Cardiac septum (tissue), 1 donor: ENCODE results near the gene MAP4K1. TPM values are rescaled to one million over a fixed set of nuclear protein-coding genes. Genes with fewer than 3 reads are reported as not detected.
"Not testable (repeated sequence)": the region's sequence is repeated elsewhere in the genome, so short reads cannot be mapped to it uniquely, and the experiment has no call there.

ENCODE experiments used
- DNase-seq: peaks from one replicate; pipeline ENCODE4 v3.0.0-alpha.2; 2020; ENCODE audit warnings: low spot score
- intact Hi-C: fragments of 100-400 bp; cut with DNase I; formaldehyde crosslinking; loops from one replicate; pipeline ENCODE4 v1.14.0; 2022
- total RNA-seq: library from RNA; stranded (reverse); fragmentation: NEBNext Ultra II Directional; extraction: Animal tissue kit (Norgen Biotek cat#: 25700); gene quantifications from one replicate; pipeline ENCODE4 v1.2.1, GENCODE V29; 2021
- donor health status: DM: no; HTN: no; CAD: no.

MAP4K1 gene
- total RNA-seq, 1 donor from 2014 or later = 1.5 TPM

- intact Hi-C loops = no loop called here
- DNase-seq = no peak
Observed at GRCh38 chr19:38556521-38557174, 61.1 kb downstream of the MAP4K1 start.

- intact Hi-C loops = no loop called here
- DNase-seq = no peak
Observed at GRCh38 chr19:38555200-38555599, 62.6 kb downstream of the MAP4K1 start.

- intact Hi-C loops = no loop called here
- no peak for DNase-seq
Observed at GRCh38 chr19:38554676-38555141, 63.0 kb downstream of the MAP4K1 start.

GRCh38 chr19:38553239-38553638 is 64.5 kb downstream of the MAP4K1 start:
- DNase-seq, intact Hi-C loops: not testable (repeated sequence)

GRCh38 chr19:38551450-38551813 is 66.3 kb downstream of the MAP4K1 start:
- no peak for DNase-seq
- intact Hi-C loops = no loop called here

- intact Hi-C loops = no loop called here
- no peak for DNase-seq
Observed at GRCh38 chr19:38550376-38550775, 67.4 kb downstream of the MAP4K1 start.

GRCh38 chr19:38549942-38550341 is 67.8 kb downstream of the MAP4K1 start:
- intact Hi-C loops = no loop called here
- no peak for DNase-seq

GRCh38 chr19:38549061-38549460 is 68.7 kb downstream of the MAP4K1 start:
- intact Hi-C loops = no loop called here
- no peak for DNase-seq

GRCh38 chr19:38547421-38547820 is 70.3 kb downstream of the MAP4K1 start:
- no peak for DNase-seq
- intact Hi-C loops = no loop called here

- intact Hi-C loops = loop anchor here (2.0 kb wide), 1 partner anchor 385 kb away; the partner anchor contains the start of genes MRPS12 and SARS2
- DNase-seq = no peak
Observed at GRCh38 chr19:38545596-38545995, 72.2 kb downstream of the MAP4K1 start.

GRCh38 chr19:38544569-38545315 is 73.0 kb downstream of the MAP4K1 start:
- DNase-seq = no peak
- intact Hi-C loops = loop anchor here (2.0 to 5.0 kb wide), 2 partner anchors 93 to 386 kb away; partner anchors contain the start of genes MRPS12 and SARS2

GRCh38 chr19:38543807-38544568 is 73.8 kb downstream of the MAP4K1 start:
- no peak for DNase-seq

GRCh38 chr19:38543286-38543806 is 74.4 kb downstream of the MAP4K1 start:
- intact Hi-C loops = loop anchor here (5.0 kb wide), 1 partner anchor 94 kb away; no protein-coding TSS in a partner anchor

More at GRCh38 chr19:38543807-38544568, 73.8 kb downstream of the MAP4K1 start:
- intact Hi-C loops = loop anchor here (2.0 to 5.0 kb wide), 2 partner anchors 93 to 387 kb away; partner anchors contain the start of genes MRPS12 and SARS2

GRCh38 chr19:38542040-38542439 is 75.7 kb downstream of the MAP4K1 start:
- no peak for DNase-seq
- intact Hi-C loops = loop anchor here (5.0 kb wide), 1 partner anchor 95 kb away; no protein-coding TSS in a partner anchor

More at GRCh38 chr19:38543286-38543806, 74.4 kb downstream of the MAP4K1 start:
- no peak for DNase-seq

- no peak for DNase-seq
- intact Hi-C loops = loop anchor here (5.0 kb wide), 1 partner anchor 98 kb away; no protein-coding TSS in a partner anchor
Observed at GRCh38 chr19:38539751-38540150, 78.0 kb downstream of the MAP4K1 start.

GRCh38 chr19:38538793-38539528 is 78.8 kb downstream of the MAP4K1 start:
- no peak for DNase-seq
- intact Hi-C loops = no loop called here

- DNase-seq = no peak
- intact Hi-C loops = no loop called here
Observed at GRCh38 chr19:38538386-38538785, 79.4 kb downstream of the MAP4K1 start.
